ENCODE results near the gene DCAF8. TPM values are rescaled to one million over a fixed set of nuclear protein-coding genes. Genes with fewer than 3 reads are reported as not detected.

The DCAF8 gene
- 36.3 and 47.3 TPM in 2 replicates for total RNA-seq

GRCh38 chr1:160261893-160262794 lies at the start of gene DCAF8:
TSS of gene DCAF8 (minus strand) at chr1:160262549. CDS start at chr1:160244008, 18,541 bp downstream.

GRCh38 chr1:160284782-160285344 lies 22.5 kb upstream of the DCAF8 start, which contains the start of gene PEX19:
TSS of gene PEX19 (minus strand) at chr1:160285133. CDS start at chr1:160285124, 9 bp downstream.

GRCh38 chr1:160205242-160206035 lies 56.9 kb downstream of the DCAF8 start, which contains the start of gene PEA15:
TSS of gene PEA15 (plus strand) at chr1:160205384. CDS start at chr1:160211545, 6,161 bp downstream.

GRCh38 chr1:160189649-160190625 lies 72.4 kb downstream of the DCAF8 start, which contains the start of gene CASQ1:
TSS of gene CASQ1 (plus strand) at chr1:160190575. CDS start at chr1:160190752, 177 bp downstream.

Other genes starting within 250 kb of the DCAF8 start
- gene PIGM, start 230.6 kb downstream of the DCAF8 start, total RNA-seq = 1.4 and 3.1 TPM in 2 replicates
- gene KCNJ10, start 192.4 kb downstream of the DCAF8 start, total RNA-seq = not detected in 2 replicates
- gene KCNJ9, start 181.0 kb downstream of the DCAF8 start, total RNA-seq = not detected in 2 replicates
- gene IGSF8, start 163.9 kb downstream of the DCAF8 start, total RNA-seq = 18.1 and 23.2 TPM in 2 replicates
- gene ATP1A2, start 146.8 kb downstream of the DCAF8 start, total RNA-seq = 1.3 TPM in 1 of 2 replicates, not detected in the other
- not detected in 2 replicates for gene ATP1A4, start 110.9 kb downstream of the DCAF8 start, total RNA-seq
- not detected in 2 replicates for gene CASQ1, start 72.0 kb downstream of the DCAF8 start, total RNA-seq
- 75.5 and 135 TPM in 2 replicates for gene PEA15, start 57.2 kb downstream of the DCAF8 start, total RNA-seq
- gene PEX19, start 22.6 kb upstream of the DCAF8 start, total RNA-seq = 39.0 and 41.8 TPM in 2 replicates
- 203 and 248 TPM in 2 replicates for gene COPA, start 80.7 kb upstream of the DCAF8 start, total RNA-seq
- gene NCSTN, start 80.8 kb upstream of the DCAF8 start, total RNA-seq = 105 and 123 TPM in 2 replicates
- gene NHLH1, start 104.5 kb upstream of the DCAF8 start, total RNA-seq = not detected in 2 replicates
- 0.49 and 0.72 TPM in 2 replicates for gene VANGL2, start 138.0 kb upstream of the DCAF8 start, total RNA-seq